Fibroblast of skin of right quadriceps (primary cell): Measurements from ENCODE around the gene TMEM14C.
"Not testable (repeated sequence)": the region's sequence is repeated elsewhere in the genome, so short reads cannot be mapped to it uniquely, and the experiment has no call there.

ENCODE experiments used
- DNase-seq: peaks from one replicate; pipeline ENCODE4 v3.0.0-alpha.2; 2013

The TMEM14C gene

DNA sequence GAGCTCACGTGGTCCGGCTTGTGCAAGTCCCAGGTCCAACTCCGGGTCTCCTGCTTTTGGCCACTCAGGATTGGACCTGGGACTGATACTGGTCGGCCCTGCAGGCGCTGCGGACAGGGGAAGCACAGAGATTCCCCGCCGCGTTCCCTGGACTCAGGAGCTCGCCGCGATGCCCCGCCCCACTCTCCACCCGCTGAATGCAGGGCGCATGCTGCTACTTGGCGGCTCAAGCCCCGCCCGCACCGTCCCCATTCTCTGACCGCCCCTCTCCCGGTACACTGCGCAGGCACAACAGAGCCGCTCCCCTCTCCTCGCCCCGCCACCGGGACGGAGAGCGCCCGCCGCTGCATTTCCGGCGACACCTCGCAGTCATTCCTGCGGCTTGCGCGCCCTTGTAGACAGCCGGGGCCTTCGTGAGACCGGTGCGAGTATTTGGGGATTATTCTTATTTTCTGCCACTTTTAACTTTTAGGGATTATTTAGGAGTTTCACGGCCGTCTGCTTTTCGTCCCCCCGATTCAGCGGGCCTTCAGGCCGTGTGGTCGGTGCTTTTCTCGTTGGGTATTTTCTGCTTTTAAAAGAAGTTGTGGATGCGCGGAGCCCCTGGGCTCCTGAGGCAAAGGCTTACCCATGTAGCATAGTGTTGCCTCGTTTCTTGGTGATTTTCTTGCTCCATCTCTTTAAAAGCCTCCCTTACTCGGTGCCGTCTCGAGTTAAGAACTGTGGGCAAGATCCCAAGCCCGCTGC is at the start of gene TMEM14C:
TMEM14C (plus strand) TSS at position 251 of the 747 bp plus-strand sequence. CDS start 1,544 bp downstream, outside the sequence.
- peak; percentile 96 for DNase-seq

DNA sequence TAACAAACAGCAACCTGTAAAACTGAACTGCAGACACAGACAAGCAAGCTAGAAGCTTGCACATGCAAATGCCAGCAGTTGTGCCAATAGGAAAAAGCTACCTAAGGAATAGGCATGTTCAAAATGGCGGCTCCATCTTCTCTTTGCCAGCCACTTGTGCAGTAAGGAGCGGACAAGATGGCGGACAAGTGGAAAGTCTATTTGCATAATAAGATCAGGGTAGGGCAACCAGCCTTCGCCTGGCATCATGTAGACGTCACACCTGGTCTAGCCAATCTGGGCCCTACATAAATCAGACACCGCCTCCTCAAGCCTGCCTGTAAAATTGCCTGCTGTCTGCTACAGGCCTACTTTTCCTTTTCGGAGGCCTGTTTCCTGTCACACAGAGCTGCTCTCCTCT is 46.5 kb upstream of the TMEM14C start:
- DNase-seq, result no peak

- DNase-seq, result no peak
These were observed 44.4 kb upstream of the TMEM14C start for GRCh38 chr6:10678456-10678855.

DNA sequence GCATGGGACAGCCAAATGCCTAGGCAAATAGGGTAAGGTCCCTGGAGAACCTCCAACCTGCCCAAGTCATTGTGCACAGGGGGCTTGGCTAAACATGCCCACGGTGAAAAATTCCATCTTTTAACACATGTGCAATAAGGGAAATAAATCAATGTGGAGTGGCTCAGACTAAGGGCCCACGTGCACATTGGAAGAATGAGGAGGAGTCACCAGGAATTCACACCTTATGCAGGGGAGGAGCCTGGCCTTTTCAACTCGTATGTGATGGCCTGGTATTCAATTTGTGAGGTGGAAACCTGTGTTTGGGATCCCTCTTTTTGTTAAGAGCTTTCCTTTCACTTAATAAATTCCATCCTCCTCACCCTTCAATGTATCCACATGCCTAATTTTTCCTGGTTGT is 41.1 kb upstream of the TMEM14C start:
- no peak for DNase-seq

- DNase-seq, result no peak
These were observed 40.4 kb upstream of the TMEM14C start for GRCh38 chr6:10682355-10682988.

- DNase-seq, result no peak
These were observed 38.3 kb upstream of the TMEM14C start for GRCh38 chr6:10684618-10685017.

- no peak for DNase-seq
These were observed 37.6 kb upstream of the TMEM14C start for GRCh38 chr6:10685092-10685915.

- no peak for DNase-seq
These were observed 36.0 kb upstream of the TMEM14C start for GRCh38 chr6:10686901-10687300.

- DNase-seq, result no peak
These were observed 35.3 kb upstream of the TMEM14C start for GRCh38 chr6:10687582-10687981.

DNA sequence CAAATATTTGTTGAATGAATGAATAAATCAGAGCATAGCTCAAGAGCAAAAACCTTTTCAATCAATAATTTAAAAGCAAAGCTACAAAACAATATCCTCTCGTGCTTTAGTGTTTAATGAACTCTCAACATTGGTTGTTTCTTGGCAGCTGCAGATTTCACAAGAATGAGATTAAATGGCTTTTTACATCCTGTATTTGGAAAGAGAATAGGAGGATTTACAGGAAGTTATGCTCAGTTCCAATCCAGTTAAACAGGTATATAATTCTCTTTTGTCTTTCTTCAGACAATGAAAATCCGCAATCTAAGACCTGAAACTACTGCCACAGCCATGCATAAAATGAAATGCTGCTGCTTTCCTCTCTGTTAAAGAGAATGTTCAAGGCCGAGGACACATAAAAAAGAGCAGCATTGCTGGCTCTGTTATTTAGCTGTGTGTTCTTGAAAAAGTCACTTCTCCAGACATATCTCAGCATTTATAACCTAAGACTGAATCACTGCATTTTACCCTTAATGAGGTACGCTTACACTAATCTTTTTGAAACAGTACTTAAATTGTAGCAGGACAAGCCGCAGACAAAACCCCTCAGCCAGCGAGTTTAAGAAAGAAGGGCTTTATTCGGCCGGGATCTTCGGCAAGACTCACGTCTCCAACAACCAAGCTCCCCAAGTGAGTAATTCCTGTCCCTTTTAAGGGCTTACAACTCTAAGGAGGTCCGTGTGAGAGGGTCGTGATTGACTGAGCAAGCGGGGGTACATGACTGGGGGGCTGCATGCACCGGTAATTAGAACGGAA is 32.0 kb upstream of the TMEM14C start:
- no peak for DNase-seq

GRCh38 chr6:10692965-10693538 is 29.8 kb upstream of the TMEM14C start:
- no peak for DNase-seq

- peak; percentile 94 for DNase-seq
These were observed 28.4 kb upstream of the TMEM14C start, which contains the start of the genes C6orf52 and PAK1IP1 for GRCh38 chr6:10694302-10695085. Gene C6orf52 (minus strand): TSS chr6:10694616. CDS start chr6:10687550, 7,066 bp downstream. Gene PAK1IP1 (plus strand): TSS chr6:10694972. CDS start chr6:10694986, 14 bp downstream.

GRCh38 chr6:10695086-10695657 is 27.7 kb upstream of the TMEM14C start:
- no peak for DNase-seq

GRCh38 chr6:10696655-10697054 is 26.2 kb upstream of the TMEM14C start:
- no peak for DNase-seq

- DNase-seq, result no peak
These were observed 8.9 kb upstream of the TMEM14C start for GRCh38 chr6:10713962-10714361.

DNA sequence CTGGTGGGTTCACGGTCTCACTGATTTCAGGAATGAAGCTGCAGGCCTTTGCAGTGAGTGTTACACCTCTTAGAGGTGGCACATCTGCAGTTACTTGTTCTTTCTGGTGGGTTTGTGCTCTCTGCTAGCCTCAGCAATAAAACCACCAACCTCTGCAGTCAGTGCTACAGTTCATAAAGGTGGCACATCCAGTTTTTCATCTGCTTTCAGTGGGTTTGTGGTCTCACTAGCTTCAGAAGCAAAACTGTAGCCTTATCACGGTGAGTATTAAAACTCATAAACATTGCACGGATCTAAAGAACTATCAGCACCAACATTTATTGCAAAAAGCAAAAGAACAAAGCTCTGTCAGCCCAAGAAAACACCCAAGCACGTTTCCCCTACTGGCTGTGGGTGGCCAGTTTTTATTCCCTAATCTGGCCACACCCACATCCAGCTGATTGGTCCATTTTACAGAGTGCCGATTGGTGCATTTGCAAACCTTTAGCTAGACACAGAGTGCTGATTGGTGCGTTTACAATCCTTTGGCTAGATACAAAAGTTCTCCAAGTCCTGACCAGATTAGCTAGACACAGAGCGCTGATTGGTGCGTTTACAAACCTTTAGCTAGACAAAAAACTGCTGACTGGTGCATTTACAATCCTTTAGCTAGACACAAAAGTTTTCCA is 3.4 kb upstream of the TMEM14C start:
- peak; percentile 33 for DNase-seq

DNA sequence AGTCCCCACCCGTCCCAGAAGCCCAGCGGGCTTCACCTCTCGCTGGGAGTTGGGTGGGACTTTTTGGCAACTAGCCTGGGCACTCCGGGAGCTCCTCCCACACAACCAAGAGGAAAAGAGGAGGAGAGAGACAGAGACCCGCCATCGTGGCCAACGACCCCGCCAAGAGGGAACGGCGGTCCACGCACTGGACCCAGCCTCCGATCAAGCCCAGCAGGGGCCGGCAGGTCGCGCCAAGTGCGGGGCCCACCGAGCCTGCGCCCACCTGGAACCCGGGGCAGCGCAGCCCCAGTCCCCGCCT is 3.0 kb upstream of the TMEM14C start:
- no peak for DNase-seq

- peak; percentile 20 for DNase-seq
These were observed 2.5 kb upstream of the TMEM14C start for GRCh38 chr6:10720265-10720959.

GRCh38 chr6:10720960-10721849 is 1.7 kb upstream of the TMEM14C start:
- DNase-seq, result not testable (repeated sequence)
